HG02981 (cell line): ENCODE measurements around the gene IFT88.

Experiments used
- ATAC-seq: cut with Tn5 transposase; IDR thresholded peaks from one replicate; pipeline ENCODE4 v1.9.1; 2021; ENCODE audit warnings: mild to moderate bottlenecking, moderate library complexity; ENCODE audit not compliant: unreplicated experiment

IFT88 gene

DNA sequence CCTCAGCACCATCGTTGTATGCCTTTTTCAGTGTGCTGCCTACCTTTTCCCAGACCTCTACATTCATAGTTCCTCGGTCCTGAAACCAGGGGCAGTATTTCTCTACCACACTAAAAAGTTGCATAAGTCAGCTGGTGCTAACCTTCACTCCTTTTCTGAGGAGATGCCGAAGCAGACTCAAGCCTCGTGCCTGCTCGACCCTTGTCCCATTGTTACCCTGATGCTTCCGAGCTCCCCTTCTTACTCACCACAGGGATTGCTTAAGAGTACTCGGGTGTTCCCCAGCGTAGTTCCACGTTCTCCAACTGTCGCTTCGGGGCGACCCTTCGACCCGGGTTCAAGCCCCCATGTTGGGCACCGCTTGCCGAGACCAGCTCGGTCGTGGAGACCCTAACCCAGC lies 117.6 kb downstream of the IFT88 start:
- no peak for ATAC-seq

DNA sequence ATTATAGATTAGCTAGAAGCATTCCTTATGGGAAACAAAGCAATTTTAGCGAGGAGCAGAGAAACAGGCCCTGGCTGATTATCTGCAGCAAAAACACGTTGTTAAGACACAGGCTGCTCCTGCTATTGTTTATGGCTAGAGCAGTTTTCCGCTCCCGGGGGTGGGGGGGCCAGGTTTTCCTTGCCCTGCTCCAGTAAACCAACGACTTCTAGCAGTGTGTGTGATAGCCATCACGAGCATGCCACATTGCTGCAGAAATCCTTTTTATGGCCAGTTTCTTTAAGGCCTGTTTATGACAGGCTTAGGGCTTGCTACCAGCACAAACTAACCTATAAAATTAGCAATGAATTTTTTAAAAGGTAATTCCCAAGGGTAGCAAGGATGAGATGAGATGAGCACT lies 118.1 kb downstream of the IFT88 start:
- ATAC-seq, result no peak

DNA sequence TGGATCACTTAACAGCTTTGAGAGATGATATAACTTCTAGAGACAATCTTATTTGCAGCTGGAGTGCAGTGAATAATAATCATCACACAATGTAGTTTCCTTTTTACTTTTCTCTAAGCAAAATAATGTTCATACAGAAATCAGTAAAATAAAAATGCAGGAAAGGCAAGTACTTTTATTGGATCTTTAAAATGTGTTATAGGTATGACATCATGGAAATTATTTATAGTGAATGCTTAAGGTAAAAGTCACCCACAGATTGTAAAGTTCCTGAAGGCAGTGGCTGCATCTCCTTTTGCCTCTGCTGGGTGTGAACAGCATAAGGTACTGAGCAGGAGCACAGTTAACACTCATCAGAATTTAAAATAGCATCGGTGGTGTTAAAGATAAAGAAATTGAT lies 119.2 kb downstream of the IFT88 start:
- no peak for ATAC-seq

DNA sequence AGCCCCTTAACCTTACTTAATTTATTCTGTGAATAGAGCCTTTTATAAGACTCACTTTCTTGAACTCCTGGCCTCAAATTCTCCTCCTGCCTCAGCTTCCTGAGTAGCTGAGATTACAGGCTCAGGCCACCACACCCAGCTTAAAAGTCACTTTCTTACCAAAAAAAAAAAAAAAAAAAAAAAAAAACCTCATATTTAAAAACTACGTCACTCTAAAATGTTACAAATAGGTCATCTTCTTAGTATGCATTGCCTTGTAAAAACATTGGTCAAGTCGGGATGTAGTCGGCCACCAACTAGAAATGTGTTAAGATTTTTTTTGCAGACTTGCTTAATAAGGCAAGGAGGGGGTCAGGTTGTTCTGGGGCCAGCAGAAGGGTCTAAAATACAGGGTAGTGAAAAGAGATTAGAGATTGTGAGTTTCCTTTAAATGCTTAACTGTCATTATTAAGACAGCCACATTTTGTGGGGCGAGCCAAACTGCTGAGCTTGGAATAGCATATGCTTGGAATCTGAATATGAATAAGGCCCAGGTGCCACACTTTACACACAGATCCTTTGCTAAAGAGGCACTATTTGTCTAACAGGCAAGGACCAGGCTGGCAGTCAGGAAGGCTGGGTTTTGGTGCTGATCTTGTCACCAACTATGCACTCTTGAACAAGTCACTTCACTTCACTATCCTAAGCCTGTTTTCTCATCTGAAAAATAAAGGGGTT lies 120.1 kb downstream of the IFT88 start:
- no peak for ATAC-seq

DNA sequence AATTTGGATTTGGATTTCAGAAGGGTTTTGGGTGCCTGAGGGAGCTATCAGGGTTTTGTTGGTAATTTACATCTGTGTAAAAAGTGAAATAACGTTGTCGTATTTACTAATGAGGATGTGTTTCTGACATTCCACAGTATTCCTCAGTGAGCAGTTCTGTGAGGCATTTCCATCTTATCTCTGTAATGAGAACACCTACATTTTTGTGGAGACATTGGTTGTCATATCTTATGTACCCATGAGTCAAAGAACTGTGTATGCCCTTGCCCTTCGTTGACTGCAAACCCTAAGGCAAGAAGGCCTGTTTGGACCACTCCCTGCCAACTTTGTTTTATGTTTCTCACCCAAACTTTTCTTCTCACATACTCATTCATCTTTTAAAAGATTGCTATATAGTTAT lies 122.3 kb downstream of the IFT88 start:
- no peak for ATAC-seq

DNA sequence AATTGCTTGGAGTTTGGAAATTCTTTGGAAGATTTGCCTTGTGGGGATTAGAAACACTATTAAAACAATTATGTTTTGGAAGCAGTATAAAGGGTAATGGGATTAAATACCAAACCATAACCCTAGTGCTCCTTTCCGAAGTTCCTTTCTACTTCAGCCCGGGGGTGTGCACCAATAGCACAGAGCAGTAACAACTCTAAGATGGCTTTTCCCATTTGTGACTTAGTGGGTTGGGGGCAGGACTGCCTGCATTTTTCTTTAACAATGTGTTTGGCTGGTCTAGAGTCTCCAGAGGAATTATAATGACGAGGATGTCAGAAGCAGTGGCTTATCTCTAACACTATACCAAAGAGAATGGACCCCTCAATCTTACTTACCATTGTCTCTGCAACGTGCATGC lies 124.7 kb downstream of the IFT88 start:
- ATAC-seq, result no peak

DNA sequence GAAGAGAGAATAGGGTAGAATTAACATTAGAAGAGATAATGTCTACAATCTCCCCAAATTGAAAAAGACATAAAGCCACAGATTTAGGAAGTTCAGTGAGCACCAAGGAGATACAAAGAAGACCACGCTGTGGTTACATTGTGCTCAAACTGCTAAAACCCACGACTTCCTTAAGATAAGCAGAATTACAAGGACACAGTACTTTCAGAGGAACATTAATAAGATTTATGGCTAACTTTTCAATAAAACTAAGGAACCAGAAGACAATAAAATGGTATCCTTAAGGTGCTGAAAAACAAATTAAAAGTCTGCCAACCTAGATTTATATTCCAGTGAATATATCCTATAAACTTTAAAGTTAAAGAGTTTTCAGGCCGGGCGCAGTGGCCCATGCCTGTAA lies 129.1 kb downstream of the IFT88 start:
- ATAC-seq, result no peak

DNA sequence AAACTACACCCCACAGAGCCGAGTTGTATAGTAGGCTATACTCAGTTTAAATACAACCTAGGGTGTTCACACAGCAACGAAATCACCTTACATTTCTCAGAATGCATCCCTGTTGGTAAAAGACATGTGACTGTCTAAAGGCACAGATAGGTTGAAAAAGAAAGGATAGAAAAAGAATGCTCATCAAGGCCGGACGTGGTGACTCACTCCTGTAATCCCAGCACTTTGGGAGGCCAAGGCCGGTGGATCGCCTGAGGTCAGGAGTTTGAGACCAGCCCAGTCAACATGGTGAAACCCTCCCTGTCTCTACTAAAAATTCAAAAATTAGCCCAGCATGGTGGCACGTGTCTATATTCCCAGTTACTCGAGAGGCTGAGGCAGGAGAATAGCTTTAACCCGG lies 132.8 kb downstream of the IFT88 start:
- ATAC-seq, result no peak

DNA sequence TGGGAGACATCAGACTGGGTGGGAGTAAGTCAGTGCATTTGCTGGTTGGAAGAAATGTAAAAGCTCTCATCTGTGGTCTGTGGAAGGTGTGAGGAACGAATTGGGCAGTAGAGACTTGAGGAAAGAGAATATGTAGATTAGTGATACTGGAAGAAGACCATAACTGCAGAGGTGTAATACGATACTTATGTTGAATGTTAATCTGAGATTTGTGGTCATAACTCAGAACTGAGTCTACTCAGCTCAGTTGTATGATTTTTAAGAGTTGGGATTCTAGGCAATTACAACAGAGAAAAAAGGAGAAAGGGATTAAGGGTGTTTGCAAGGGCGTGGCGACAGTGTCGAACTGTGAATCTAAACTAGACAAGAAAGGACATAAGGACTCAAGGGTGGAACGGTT lies 133.3 kb downstream of the IFT88 start:
- ATAC-seq, result no peak

DNA sequence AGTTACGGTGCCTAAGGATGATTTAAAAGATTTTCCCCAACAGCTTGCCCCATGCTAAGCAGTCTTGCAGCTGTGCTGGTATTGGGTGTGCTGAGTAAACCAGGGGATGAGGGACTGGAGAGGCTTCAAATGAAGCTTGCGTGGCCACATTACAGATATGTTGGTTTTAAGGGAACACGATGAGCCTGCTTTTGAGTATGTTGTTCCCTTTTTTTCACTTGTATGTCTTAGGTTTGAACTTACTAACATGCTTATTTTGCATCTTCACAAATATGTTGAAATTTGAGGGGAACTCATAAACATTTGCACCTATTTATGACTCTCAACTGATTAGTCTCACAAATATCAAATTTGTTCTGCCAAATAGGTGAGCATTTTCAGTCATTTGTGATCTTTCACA lies 134.5 kb downstream of the IFT88 start:
- ATAC-seq, result no peak

DNA sequence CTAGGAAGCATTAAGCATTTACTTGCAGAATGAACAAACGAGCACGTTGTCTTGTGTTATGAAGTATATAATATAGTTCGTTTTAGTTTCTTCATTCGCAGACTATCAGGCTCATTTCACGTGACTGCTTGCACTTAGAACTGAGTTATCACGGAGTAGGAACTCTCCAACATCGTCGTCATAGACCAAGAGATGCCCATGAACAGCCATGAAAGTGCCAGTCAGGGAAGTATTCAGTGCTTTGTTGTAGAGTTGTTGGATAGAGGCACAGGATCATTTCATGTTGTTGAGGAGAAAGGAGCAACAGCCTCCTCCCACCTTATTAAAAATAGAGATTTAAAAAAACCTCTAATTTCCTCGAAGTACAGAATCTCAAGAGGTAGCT lies 135.6 kb downstream of the IFT88 start:
- no peak for ATAC-seq

DNA sequence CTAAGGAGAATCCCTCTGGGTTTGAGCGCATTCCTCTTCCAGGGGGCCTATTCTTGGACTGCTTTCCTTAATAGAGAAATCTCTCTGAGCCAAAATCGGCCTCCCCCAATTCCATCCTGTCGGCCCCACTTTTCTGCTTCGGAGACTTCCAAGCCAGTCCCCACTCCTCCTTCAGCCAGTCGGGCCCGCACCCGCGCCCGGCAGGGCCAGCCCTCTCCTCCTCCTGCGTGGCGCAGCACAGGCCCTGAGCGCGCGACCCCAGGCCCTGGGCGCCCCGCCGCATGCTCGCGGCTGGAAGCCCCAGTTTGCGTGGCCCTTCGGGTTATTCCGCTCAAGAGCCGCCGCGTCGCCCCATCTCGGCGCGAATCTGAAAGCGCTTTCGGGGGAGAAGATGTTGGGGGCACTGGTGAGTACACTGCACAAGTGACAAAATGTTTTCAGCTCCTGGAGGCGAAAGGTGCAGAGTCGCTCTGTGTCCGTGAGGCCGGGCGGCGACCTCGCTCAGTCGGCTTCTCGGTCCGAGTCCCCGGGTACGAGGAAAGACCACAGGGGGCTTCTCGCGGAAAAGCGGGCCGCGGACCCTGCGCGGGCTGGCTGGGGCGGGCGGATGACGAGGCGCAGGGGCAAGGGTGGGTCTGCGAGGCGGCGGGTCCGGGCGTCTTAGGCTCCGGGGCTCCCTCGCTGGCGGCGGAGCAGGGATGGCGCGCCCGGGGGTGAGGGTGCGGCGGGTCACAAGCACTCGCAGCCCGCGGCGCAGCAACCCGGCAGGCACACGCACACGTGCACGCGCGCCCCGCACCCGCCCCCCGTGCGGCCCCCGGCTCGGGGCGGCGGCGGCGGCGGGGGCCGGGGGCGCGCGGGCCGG lies 136.2 kb downstream of the IFT88 start, which contains the start of gene IL17D:
Gene IL17D, plus strand, starts transcription at position 785 of the 865 bp plus-strand sequence. CDS start 303 bp downstream, outside the sequence.
- ATAC-seq, result peak; percentile 36

DNA sequence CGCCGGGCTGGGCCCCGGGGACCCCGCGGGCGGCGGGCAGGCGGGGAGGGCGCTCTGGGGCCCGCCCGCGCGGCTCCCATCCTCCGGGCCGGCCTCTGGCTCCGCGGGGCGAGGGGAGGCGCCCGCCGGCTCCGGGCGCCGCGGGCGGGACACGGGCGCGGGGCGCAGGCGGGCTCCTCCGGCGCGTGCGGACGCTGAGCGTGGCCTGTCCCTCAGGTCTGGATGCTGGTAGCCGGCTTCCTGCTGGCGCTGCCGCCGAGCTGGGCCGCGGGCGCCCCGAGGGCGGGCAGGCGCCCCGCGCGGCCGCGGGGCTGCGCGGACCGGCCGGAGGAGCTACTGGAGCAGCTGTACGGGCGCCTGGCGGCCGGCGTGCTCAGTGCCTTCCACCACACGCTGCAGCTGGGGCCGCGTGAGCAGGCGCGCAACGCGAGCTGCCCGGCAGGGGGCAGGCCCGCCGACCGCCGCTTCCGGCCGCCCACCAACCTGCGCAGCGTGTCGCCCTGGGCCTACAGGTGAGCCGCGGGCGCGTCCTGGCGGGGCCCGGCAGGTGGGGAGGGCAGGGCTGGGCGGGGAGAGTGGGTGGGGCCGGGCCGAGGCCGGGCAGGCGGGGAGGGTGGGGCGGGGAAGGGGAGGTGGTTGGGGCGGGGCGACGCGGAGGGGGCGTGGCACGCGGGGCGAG lies 137.0 kb downstream of the IFT88 start:
- peak; percentile 95 for ATAC-seq

DNA sequence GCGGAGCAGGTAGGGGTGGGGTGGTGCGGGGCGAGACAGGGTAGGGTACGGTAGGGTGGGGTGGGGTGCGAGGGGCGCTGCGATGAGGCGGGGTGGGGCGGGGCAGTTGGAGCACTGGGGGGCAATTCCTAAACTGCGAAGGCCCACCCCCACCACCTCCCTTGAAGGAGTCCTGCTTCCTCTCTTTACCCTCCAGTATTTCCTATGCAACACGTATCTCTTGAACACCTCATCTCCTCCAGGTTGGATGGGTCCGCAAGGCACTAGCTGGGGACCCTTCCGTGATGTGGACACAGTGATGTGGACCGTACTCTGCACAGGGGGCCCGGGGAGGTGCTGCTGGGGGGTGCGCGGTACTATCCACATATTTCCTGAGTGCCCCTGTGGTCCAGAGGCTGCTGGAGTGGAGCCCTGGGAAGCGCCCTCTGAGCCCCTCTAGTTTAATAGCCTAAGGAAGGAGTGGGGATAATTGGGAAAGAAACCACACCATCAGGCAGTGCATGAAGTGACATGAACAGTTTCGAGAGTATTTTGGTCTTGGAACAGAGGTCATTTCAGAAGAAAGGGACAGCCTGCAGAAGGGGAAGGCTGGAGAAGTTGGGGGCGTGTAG lies 137.6 kb downstream of the IFT88 start:
- ATAC-seq, result no peak

DNA sequence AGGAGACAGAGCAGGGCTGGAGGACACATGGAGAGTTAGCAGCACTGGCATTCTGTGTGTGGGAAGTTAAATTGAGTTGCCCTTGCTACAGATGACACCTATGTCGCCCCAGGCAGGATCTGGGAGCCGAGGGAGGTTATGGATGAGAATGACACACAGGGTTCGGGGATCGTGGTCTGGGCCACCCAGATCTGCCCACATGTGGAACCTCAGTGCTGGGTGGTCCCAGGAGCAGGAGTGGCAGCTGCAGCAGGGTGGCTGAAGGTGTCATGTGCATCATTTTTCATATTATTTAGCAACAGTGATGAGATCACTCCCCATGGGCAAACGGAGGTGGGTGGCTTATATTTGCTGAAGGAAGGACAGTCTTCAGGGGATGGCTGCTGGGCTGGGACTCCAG lies 139.7 kb downstream of the IFT88 start:
- ATAC-seq, result no peak

DNA sequence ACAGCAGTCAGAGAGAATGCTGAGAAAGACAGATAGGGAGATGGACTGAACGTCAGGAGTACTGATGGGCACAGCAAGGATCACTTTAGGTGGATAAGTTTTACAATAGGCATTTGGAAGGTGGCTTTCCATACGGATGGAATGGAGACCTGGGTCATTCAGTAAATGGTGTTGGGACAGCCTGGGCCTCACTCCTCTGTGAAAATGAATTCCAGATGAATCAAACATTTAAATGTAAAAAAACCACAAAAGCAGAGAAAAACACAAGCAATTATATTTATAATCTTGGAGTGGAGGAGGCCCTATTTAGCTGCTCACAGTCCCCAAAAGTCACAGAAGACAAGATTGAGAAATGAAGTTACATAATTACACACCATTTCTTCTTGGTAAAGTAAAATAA lies 141.3 kb downstream of the IFT88 start:
- no peak for ATAC-seq

DNA sequence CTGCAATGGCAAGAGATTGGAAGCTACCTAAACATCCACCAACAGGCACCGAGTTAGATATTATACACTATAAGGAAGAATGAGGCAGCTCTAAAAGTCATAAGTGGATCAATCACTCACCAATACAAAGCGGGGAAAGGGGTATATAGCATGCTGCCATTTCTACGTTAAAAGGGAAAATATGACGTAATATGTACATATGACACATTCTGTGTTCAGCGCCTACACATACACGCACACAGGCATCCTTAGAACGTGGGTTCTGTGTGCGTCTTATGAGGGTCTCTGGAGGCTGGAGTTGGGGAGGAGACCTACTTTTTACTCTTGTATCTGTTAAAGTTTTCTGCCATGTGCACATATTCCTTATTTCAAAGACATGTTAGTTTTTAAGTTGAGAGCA lies 142.4 kb downstream of the IFT88 start:
- no peak for ATAC-seq

DNA sequence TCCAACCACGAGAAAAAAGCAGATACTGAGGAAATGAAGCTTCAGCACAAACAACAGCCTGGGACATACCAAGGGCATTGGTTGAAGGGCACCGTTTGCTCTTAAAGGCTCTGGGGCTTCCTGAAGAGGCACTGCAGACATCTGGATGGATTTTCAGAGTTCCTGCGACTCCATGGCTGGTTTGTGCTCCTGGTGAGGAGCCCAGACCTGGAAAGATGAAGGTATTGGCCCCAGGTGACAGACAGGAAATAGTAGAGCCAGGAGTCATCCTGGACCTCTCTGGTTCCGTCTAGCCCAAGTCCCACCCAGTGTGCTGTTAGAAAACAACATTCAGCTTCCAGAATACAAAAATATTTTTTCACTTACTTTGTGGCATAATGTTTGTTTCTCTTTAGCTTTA lies 142.8 kb downstream of the IFT88 start:
- ATAC-seq, result no peak

DNA sequence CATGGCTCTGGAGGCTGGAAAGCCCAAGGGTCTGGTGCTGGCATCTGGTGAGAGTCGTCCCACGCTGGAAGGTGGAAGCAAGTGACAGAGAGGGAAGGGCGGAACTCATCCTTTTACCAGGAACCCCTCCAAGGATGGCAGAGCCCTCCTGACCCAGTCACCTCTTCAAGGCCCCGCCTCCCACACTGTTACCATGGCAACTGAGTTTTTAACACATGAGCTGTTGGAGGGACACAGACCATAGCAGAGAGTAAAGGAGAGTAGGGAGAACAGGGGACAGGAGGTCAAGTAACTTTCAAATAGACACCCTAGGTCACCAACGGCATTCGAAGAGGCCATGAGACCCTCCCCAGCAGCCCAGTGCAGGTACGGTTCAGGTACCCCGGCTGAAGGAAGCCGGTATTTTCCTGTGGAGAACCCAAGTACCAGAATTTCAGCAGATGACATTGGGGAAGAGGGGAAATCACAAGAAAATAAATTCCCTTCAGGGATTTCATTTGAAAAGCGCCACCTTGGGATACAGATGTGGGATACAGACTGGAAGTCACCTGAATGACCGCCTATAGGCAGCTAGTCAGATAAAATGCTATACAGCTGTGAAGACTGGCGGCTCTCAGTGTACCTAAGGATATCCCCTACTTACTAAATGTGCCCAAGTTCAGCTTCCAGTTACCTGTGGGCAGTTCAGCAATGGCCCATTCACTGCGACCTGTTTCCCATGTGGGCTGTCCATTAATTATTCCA lies 144.5 kb downstream of the IFT88 start:
- no peak for ATAC-seq

DNA sequence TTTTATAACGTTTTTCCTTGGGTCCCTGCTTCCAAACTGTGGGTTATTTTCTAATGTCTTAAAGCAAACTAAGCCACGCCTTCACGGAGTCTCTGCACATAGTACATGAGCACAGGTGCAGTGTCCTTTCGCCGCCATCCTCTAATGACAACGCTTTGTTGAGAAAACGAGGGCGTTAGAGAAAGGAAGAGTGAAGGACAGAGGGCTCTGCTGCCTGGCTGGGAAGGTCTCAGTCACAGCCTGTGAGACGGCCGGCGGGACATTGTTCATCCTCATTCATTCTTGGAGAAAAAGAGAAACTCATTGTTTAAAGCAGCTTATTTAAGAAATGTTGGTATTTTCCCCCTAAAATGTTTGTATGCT lies 146.0 kb downstream of the IFT88 start:
- ATAC-seq, result no peak

DNA sequence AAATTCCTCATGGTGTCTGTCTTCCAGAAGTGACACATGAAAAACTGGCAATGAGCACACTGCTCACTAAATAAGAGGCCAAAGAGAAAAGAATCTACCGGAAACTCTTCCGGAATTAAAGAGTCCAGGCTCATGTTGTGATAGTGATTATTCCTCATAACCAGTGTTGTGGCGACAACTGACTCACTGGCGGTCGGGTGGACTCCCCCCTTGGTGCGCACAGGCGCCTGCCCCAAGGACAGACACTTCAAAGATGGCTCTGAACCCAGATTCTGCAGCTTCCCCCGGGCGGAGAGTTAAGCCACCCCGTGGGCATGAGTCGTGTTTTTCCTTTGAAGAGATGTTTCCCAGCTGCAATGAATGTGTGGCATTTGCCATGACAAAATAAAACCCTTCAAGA lies 146.8 kb downstream of the IFT88 start:
- ATAC-seq, result no peak
